ENCODE measurements around the gene CRIP2. TPM values are rescaled to one million over a fixed set of nuclear protein-coding genes. Genes with fewer than 3 reads are reported as not detected.

The CRIP2 gene
- total RNA-seq, 3 donors from 2014 or later (not counting 1 experiment from before 2014, with no cell fraction given) = 1.7 to 4.6 (median 2.0) TPM

GRCh38 chr14:105458571-105458970 lies 16.1 kb upstream of the CRIP2 start:
- H3K4me3 Mint-ChIP-seq = no peak overlapping the region
- no peaks in the 10 kb centered on the region for H3K27me3 Mint-ChIP-seq (ENCODE audit: low read depth in 2 of 2)
- no peak for TF ChIP-seq CTCF (IDR thresholded peaks at IDR 0.05)
- H3K4me1 Mint-ChIP-seq = no peaks in the 10 kb centered on the region
- Histone ChIP-seq H3K27ac (ENCODE audit: low read length) (no peak overlapping the region), H3K27me3 (ENCODE audit: control insufficient read depth, insufficient read depth, low read length) (no peaks in the 10 kb centered on the region), H3K4me1 (ENCODE audit: control insufficient read depth, insufficient read depth, low read length) (no peaks in the 10 kb centered on the region), H3K36me3 (ENCODE audit: control insufficient read depth, insufficient read depth, low read length) (peaks cover 42% of the 10 kb centered on the region), H3K9me3 (ENCODE audit: control insufficient read depth, insufficient read depth, low read length) (no peaks in the 10 kb centered on the region), H3K4me3 (ENCODE audit: low read length) (no peak overlapping the region)
- no peak for ATAC-seq
- no peak for DNase-seq
- no peaks in the 10 kb centered on the region for H3K9me3 Mint-ChIP-seq
- H3K27ac Mint-ChIP-seq = no peak overlapping the region
- H3K36me3 Mint-ChIP-seq = no peaks in the 10 kb centered on the region
- intact Hi-C loops (cut with micrococcal nuclease) = no loop called here
- 93% methylated on average over 14 of the region's 14 CpGs for WGBS (ENCODE audit: insufficient coverage)

GRCh38 chr14:105460116-105460515 lies 14.5 kb upstream of the CRIP2 start:
- intact Hi-C loops (cut with micrococcal nuclease) = no loop called here
- 94% methylated on average over 17 of the region's 17 CpGs for WGBS (ENCODE audit: insufficient coverage)
- no peak overlapping the region for H3K27ac ChIP-seq (ENCODE audit: low read length)
- Mint-ChIP-seq H3K27me3 (ENCODE audit: low read depth in 2 of 2) (no peaks in the 10 kb centered on the region), H3K36me3 (no peaks in the 10 kb centered on the region), H3K27ac (no peak overlapping the region), H3K4me3 (no peak overlapping the region), H3K4me1 (no peaks in the 10 kb centered on the region), H3K9me3 (no peaks in the 10 kb centered on the region)
- H3K36me3 ChIP-seq (ENCODE audit: control insufficient read depth, insufficient read depth, low read length) = peaks cover 44% of the 10 kb centered on the region
- H3K4me1 ChIP-seq (ENCODE audit: control insufficient read depth, insufficient read depth, low read length) = no peaks in the 10 kb centered on the region
- H3K9me3 ChIP-seq (ENCODE audit: control insufficient read depth, insufficient read depth, low read length) = no peaks in the 10 kb centered on the region
- DNase-seq = no peak
- ATAC-seq = no peak
- TF ChIP-seq CTCF (IDR thresholded peaks at IDR 0.05) = no peak
- H3K27me3 ChIP-seq (ENCODE audit: control insufficient read depth, insufficient read depth, low read length) = no peaks in the 10 kb centered on the region
- no peak overlapping the region for H3K4me3 ChIP-seq (ENCODE audit: low read length)

- H3K36me3 ChIP-seq (ENCODE audit: control insufficient read depth, insufficient read depth, low read length) = peaks cover 44% of the 10 kb centered on the region
Observed at GRCh38 chr14:105460616-105461015, 14.0 kb upstream of the CRIP2 start.

More at GRCh38 chr14:105460616-105461015, 14.0 kb upstream of the CRIP2 start:
- ATAC-seq (no peak), DNase-seq (no peak)
- Mint-ChIP-seq H3K36me3 (no peaks in the 10 kb centered on the region), H3K27ac (no peak overlapping the region), H3K9me3 (no peaks in the 10 kb centered on the region), H3K27me3 (ENCODE audit: low read depth in 2 of 2) (no peaks in the 10 kb centered on the region), H3K4me3 (no peak overlapping the region), H3K4me1 (no peaks in the 10 kb centered on the region)
- intact Hi-C loops (cut with micrococcal nuclease) = no loop called here
- no peaks in the 10 kb centered on the region for H3K27me3 ChIP-seq (ENCODE audit: control insufficient read depth, insufficient read depth, low read length)
- WGBS (ENCODE audit: insufficient coverage) = 97% methylated on average over 17 of the region's 17 CpGs
- no peaks in the 10 kb centered on the region for H3K4me1 ChIP-seq (ENCODE audit: control insufficient read depth, insufficient read depth, low read length)
- no peaks in the 10 kb centered on the region for H3K9me3 ChIP-seq (ENCODE audit: control insufficient read depth, insufficient read depth, low read length)
- no peak overlapping the region for H3K4me3 ChIP-seq (ENCODE audit: low read length)
- TF ChIP-seq CTCF (IDR thresholded peaks at IDR 0.05) = no peak
- no peak overlapping the region for H3K27ac ChIP-seq (ENCODE audit: low read length)

Measured in natural killer cell (primary cell).